ENCODE results near the gene ZFP2. TPM values are rescaled to one million over a fixed set of nuclear protein-coding genes. Genes with fewer than 3 reads are reported as not detected.

The ZFP2 gene
- total and polyA plus RNA-seq, 2 of the 13 experiments (the other 11 are each of a cell fraction or from before 2014, with no cell fraction given): 0.27 to 0.42 TPM

DNA sequence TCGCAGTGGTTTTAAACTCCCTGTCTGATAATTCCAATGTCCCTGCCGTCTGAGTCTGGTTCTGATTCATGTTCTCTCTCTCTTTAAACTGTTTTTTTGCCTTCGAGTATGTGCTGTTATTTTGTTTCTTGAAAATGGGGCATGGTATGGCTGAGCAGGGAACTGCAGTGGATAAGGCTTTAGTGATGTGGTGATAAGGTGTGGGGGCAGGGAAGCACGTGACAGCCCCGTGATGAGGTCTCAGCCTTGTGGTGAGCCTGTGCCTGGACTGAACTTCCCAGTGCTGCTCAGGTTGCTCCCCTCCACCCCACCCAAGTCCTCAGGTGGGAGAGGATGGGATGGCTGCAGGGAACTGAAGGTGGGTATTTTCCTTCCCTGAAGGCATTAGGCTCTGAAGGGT lies 41.4 kb upstream of the ZFP2 start (continued):
- no peak for TF ChIP-seq ZNF17 (CRISPR knock-in tag; IDR thresholded peaks at IDR 0.05)

DNA sequence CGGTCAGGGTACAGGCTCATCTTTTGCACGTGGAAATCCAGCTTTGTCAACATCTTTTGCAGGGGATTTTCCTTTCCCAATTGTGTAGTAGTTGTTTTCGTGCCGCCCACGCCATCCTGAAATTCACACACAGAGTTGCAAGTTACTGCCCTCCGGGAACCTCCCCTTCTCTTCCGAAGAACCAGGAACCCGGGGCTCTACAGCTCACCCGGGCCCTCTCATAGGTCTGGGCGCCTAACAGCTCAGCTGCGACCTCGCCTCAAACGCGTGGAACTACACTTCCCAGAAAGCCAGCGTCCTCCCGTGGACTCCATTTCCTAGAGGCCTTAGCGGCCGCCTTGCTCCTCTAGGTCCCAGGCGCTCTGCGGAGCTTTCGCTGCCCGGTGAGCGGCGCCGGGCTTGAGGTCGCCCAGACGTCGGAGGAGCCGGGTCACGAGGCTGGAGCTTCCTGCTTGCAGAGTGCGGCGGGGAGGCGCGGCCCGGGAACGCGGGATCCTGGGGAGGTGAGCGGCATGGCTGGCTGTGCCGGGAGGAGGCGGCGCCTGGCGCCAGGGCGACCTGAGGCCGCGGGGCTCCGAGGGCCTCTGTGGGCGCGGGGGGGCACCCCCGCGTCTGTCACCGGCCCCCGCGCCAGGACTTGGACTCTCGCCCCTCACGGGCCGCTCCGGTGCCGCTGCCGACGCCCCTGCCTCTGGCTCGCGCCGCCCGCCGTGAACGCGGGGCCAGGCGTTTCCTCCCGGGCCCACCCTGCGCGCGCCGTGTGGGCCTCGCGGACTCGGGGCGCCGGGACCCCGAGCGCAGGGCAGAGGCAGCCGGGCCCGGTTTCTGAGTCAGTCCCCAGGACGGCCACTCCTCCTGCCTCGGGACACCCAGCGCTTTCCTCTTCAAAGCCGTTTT lies 35.8 kb upstream of the ZFP2 start, which contains the start of gene ZNF354B:
Gene ZNF354B (plus strand): TSS at position 329 of the 897 bp plus-strand sequence. CDS start 1,095 bp downstream, outside the sequence.
- in situ Hi-C loops (cut with HindIII; ENCODE audit: extremely low pct_ligation_motif_present, low pct_unique_long_range_greater_than_20kb) (no loop called here), intact Hi-C loops (cut with micrococcal nuclease; ENCODE audit: unreplicated experiment) (no loop called here)
- Histone ChIP-seq H3K9ac (ENCODE audit: insufficient read depth, low read depth, low read length) (peak within 1 kb of the TSS; percentile 83), H4K20me1 (ENCODE audit: insufficient read depth, low read length) (no peaks in the 10 kb centered on the region), H2AFZ (ENCODE audit: low read length) (peak within 1 kb of the TSS; percentile 79), H3K36me3 (replicated peaks in 1 of 2; ENCODE audit: control insufficient read depth in 1 of 2, insufficient read depth in 2 of 2, low read length in 2 of 2) (0 out of 5 replicates have a peak, but pooled peaks cover 0 to 4% of the 10 kb centered on the region in 2 experiments), H3K4me2 (ENCODE audit: low read depth, low read length) (peak within 1 kb of the TSS; percentile 84), H3K27ac (ENCODE audit: extremely low read length, insufficient read depth, low read length) (peak within 1 kb of the TSS; percentile 81), H3K27me3 (ENCODE audit: control insufficient read depth in 1 of 2, insufficient read depth in 2 of 2, low read length in 2 of 2) (no peaks in the 10 kb centered on the region), H3K9me3 (ENCODE audit: low read length) (no peaks in the 10 kb centered on the region), H3K4me1 (ENCODE audit: insufficient read depth, low read length) (peaks cover 28% of the 10 kb centered on the region), H3K4me3 (replicated peaks in 1 of 3; ENCODE audit: insufficient read depth in 1 of 3, low read depth in 2 of 3, low read length in 3 of 3) (peak within 1 kb of the TSS; percentile 70 to 82 (median 74); a peak in 5 of 6 replicates), H3K79me2 (ENCODE audit: insufficient read depth, low read length) (peaks cover 6% of the 10 kb centered on the region)
- ChIA-PET CTCF (ENCODE audit: low intra/inter-chr PET ratio, low total read pairs) (no interaction called here), POLR2A (interaction anchor here (0.9 to 1.4 kb wide), 5 partner anchors 36 to 656 kb away, joined by 3 to 8 read pairs (median 3); partner anchors contain the start of genes CLK4, HNRNPAB and ZFP2)
- peak; percentile 90 for DNase-seq (ENCODE audit: low spot score)
- 7% methylated on average over 15 of the region's 86 CpGs for WGBS (ENCODE audit: low lambda C conversion rate)
- peak; percentile 98 for ATAC-seq
- no TSS peak for BruUV-seq (replicated peaks)
- peak; percentile 86 for FAIRE-seq
- no peak for TF ChIP-seq ZNF124 (CRISPR knock-in tag; IDR thresholded peaks at IDR 0.05)
- TF ChIP-seq, protein P1, sequence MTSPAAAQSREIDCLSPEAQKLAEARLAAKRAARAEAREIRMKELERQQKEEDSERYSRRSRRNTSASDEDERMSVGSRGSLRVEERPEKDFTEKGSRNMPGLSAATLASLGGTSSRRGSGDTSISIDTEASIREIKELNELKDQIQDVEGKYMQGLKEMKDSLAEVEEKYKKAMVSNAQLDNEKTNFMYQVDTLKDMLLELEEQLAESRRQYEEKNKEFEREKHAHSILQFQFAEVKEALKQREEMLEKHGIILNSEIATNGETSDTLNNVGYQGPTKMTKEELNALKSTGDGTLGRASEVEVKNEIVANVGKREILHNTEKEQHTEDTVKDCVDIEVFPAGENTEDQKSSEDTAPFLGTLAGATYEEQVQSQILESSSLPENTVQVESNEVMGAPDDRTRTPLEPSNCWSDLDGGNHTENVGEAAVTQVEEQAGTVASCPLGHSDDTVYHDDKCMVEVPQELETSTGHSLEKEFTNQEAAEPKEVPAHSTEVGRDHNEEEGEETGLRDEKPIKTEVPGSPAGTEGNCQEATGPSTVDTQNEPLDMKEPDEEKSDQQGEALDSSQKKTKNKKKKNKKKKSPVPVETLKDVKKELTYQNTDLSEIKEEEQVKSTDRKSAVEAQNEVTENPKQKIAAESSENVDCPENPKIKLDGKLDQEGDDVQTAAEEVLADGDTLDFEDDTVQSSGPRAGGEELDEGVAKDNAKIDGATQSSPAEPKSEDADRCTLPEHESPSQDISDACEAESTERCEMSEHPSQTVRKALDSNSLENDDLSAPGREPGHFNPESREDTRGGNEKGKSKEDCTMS (CRISPR knock-in tag; conservative IDR thresholded peaks at IDR 0.05): no peak
- TF ChIP-seq ZNF841 (CRISPR knock-in tag; IDR thresholded peaks at IDR 0.05; ENCODE audit: borderline replicate concordance): no peak
- TF ChIP-seq HOXA5 (CRISPR knock-in tag; IDR thresholded peaks at IDR 0.05): 0 out of 2 replicates have a peak, but pooled peaks have one; percentile 50
- no peak for TF ChIP-seq NR1H2 (CRISPR knock-in tag; IDR thresholded peaks at IDR 0.05; ENCODE audit: borderline replicate concordance, low read depth)
- no peak for TF ChIP-seq RORA (CRISPR knock-in tag; IDR thresholded peaks at IDR 0.05)
- TF ChIP-seq GFI1 (CRISPR knock-in tag; IDR thresholded peaks at IDR 0.05; ENCODE audit: borderline replicate concordance): no peak; the same call in 1 of the 2 replicates
- TF ChIP-seq ZNF607 (CRISPR knock-in tag; IDR thresholded peaks at IDR 0.05; ENCODE audit: borderline replicate concordance): peak; percentile 91; the same call in 1 of the 2 replicates
- no peak for TF ChIP-seq ARNT (IDR thresholded peaks at IDR 0.05)
- peak; percentile 84; the same call in 1 of the 2 replicates for TF ChIP-seq TSC22D2 (CRISPR knock-in tag; IDR thresholded peaks at IDR 0.05; ENCODE audit: borderline replicate concordance)
- no peak for TF ChIP-seq NR3C1 (CRISPR knock-in tag; IDR thresholded peaks at IDR 0.05)
- peak; percentile 79; the same call in 1 of the 2 replicates for TF ChIP-seq ZNF761 (CRISPR knock-in tag; conservative IDR thresholded peaks at IDR 0.05)
- TF ChIP-seq, protein P2, sequence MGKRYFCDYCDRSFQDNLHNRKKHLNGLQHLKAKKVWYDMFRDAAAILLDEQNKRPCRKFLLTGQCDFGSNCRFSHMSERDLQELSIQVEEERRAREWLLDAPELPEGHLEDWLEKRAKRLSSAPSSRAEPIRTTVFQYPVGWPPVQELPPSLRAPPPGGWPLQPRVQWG (CRISPR knock-in tag; IDR thresholded peaks at IDR 0.05; ENCODE audit: borderline replicate concordance, low read depth): no peak
- no peak for TF ChIP-seq AKAP8 (CRISPR knock-in tag; IDR thresholded peaks at IDR 0.05)
- no peak for TF ChIP-seq KLF15 (CRISPR knock-in tag; IDR thresholded peaks at IDR 0.05; ENCODE audit: borderline replicate concordance)
- TF ChIP-seq MAFF (IDR thresholded peaks at IDR 0.05; ENCODE audit: low read depth, low read length): no peak
- no peak for TF ChIP-seq ZNF775 (CRISPR knock-in tag; IDR thresholded peaks at IDR 0.05; ENCODE audit: borderline replicate concordance)
- no peak for TF ChIP-seq PAF1 (CRISPR knock-in tag; IDR thresholded peaks at IDR 0.05)
- TF ChIP-seq HES4 (CRISPR knock-in tag; IDR thresholded peaks at IDR 0.05; ENCODE audit: borderline replicate concordance): peak; percentile 73; the same call in 1 of the 2 replicates
- no peak for TF ChIP-seq ADNP (CRISPR knock-in tag; IDR thresholded peaks at IDR 0.05)
